Measurements from ENCODE around the gene ASPHD2.

ASPHD2 gene

GRCh38 chr22:26486394-26486793 is 57.3 kb downstream of the ASPHD2 start:
- no peak for TF ChIP-seq JUND (IDR thresholded peaks at IDR 0.05; ENCODE audit: low read depth)
- in situ Hi-C loops (cut with HindIII; ENCODE audit: low pct_unique_long_range_greater_than_20kb, low sequenced_read_pairs) = no loop called here
- DNase-seq (ENCODE audit: low read depth in 1 of 2, low spot score in 1 of 2) = no peak

GRCh38 chr22:26487996-26488395 is 58.9 kb downstream of the ASPHD2 start:
- TF ChIP-seq JUND (IDR thresholded peaks at IDR 0.05; ENCODE audit: low read depth) = no peak
- in situ Hi-C loops (cut with HindIII; ENCODE audit: low pct_unique_long_range_greater_than_20kb, low sequenced_read_pairs) = no loop called here
- DNase-seq (ENCODE audit: low read depth in 1 of 2, low spot score in 1 of 2) = no peak

GRCh38 chr22:26489447-26490036 is 60.5 kb downstream of the ASPHD2 start:
- DNase-seq (ENCODE audit: low read depth in 1 of 2, low spot score in 1 of 2) = no peak
- TF ChIP-seq JUND (IDR thresholded peaks at IDR 0.05; ENCODE audit: low read depth) = no peak
- in situ Hi-C loops (cut with HindIII; ENCODE audit: low pct_unique_long_range_greater_than_20kb, low sequenced_read_pairs) = no loop called here

GRCh38 chr22:26492220-26492619 is 63.2 kb downstream of the ASPHD2 start:
- in situ Hi-C loops (cut with HindIII; ENCODE audit: low pct_unique_long_range_greater_than_20kb, low sequenced_read_pairs) = no loop called here
- no peak for TF ChIP-seq JUND (IDR thresholded peaks at IDR 0.05; ENCODE audit: low read depth)

GRCh38 chr22:26494506-26494905 is 65.4 kb downstream of the ASPHD2 start:
- no peak for TF ChIP-seq JUND (IDR thresholded peaks at IDR 0.05; ENCODE audit: low read depth)
- DNase-seq (ENCODE audit: low read depth in 1 of 2, low spot score in 1 of 2) = no peak
- in situ Hi-C loops (cut with HindIII; ENCODE audit: low pct_unique_long_range_greater_than_20kb, low sequenced_read_pairs) = no loop called here

More at GRCh38 chr22:26492220-26492619, 63.2 kb downstream of the ASPHD2 start:
- DNase-seq (ENCODE audit: low read depth in 1 of 2, low spot score in 1 of 2) = no peak

Measured in T47D (cell line).